Vagina (tissue), 2 donors: ENCODE measurements around the gene RAMP1.

Experiments
- CTCF ChIP-seq, 3 experiments: fragments of 450-650 bp in 2 of 3; fragments of 200-600 bp in 1 of 3; sonication (generic) in 1 of 3; IDR thresholded peaks; one replicate each; pipeline ENCODE4 v1.5.1; 2017 to 2019; ENCODE audit warnings: antibody characterized with exemption in 3 of 3, mild to moderate bottlenecking in 2 of 3, moderate library complexity in 2 of 3
- POLR2A ChIP-seq, 2 donors: fragments of 450-650 bp; IDR thresholded peaks; one replicate each; pipeline ENCODE4 v1.6.1; 2017; ENCODE audit warnings: antibody characterized with exemption in 2 of 2, mild to moderate bottlenecking in 2 of 2, moderate library complexity in 2 of 2
- POLR2AphosphoS5 ChIP-seq, 2 donors: sonication (generic); formaldehyde crosslinking; IDR thresholded peaks; one replicate each; pipeline ENCODE4 v1.9.0; 2017; ENCODE audit warnings: antibody characterized with exemption in 2 of 2, mild to moderate bottlenecking in 2 of 2, low read depth in 1 of 2; ENCODE audit not compliant: insufficient read depth in 1 of 2

DNA sequence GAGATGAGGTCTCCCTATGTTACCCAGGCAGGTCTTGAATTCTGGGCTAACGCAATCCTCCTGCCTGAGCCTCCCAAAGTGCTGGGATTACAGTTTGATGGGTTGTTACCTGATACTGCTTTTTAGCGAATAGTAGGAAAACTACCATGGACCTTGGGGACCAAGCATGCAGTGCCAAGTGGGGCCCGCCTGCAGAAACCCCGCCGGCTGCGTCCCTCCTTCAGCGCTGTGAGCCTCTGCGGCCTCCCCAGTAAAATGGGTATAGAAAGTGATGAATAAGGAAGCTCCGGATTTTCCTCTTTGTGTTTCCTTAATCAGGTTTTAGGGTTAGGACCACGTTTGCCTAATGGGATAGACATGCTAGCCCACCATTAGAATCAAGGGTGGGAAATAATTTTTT, 30.4 kb downstream of the RAMP1 start:
- TF ChIP-seq CTCF (IDR thresholded peaks at IDR 0.05) (no peak), POLR2A (IDR thresholded peaks at IDR 0.05) (no peak), POLR2AphosphoS5 (IDR thresholded peaks at IDR 0.05; ENCODE audit: insufficient read depth in 1 of 2, low read depth in 1 of 2) (no peak)
